GM19193 (cell line): ENCODE data around the gene ZDHHC4.

Experiments used
- POLR2A ChIP-seq: IDR thresholded peaks from 4 replicates; pipeline ENCODE4 v1.6.1; 2011; ENCODE audit not compliant: insufficient read depth, insufficient read length; ENCODE audit errors: extremely low read depth

The ZDHHC4 gene

DNA sequence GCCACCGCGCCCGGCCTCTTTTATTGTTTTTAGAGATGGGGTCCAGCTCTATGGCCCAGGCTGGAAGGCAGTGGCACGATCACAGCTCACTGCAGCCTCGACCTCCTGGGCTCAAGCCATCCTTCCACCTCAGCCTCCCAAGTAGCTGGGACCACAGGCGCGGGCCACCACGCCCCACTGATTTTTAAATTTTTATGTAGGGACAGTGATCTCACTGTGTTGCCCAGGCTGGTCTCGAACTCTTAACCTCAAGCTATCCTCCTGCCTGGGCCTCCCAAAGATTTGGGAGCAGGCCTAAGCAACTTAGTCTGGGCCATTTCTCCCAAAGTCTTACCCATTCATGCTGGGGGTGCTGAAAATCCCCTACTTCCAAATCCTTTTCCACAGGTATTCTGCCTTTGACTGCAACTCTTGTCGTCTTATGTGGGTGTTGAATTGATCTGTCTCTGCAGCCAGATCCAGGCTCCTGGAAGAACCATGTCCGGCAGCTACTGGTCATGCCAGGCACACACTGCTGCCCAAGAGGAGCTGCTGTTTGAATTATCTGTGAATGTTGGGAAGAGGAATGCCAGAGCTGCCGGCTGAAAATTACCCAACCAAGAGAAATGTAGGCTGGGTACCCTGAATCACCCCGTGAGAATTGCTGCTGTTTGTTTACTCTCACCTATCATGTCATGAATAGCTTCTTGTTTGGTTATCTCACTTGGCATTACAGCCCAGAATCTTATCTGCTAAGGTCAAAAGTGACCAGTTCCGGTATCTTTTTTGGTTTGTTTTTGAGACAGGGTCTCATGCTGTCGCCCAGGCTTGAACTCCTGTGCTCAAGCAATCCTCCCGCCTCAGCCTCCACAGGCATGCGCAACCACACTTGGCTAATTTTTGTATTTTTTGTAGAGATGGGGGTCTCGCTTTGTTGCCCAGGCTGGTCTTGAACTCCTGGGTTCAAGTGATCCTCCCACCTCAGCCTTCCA, 1.1 kb downstream of the ZDHHC4 start:
- TF ChIP-seq POLR2A: no peak

DNA sequence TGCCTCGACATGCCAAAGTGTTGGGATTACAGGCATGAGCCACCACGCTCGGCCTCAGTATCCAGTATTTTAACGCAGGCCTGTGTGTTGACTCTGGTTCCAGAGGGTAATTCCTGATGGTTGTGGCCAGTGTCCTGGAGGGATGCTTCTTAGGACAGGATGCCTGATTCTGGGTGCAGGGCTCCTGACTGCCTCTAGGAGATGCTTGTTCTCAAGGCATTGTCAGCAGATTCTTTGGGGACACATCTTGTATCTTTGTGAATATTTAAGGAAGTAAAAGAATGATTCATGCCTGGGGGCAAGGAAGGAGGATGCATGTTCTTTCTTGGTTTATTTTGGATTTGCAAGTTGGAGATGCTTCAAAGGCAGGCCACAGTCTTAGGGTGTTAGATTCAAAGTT, 2.2 kb downstream of the ZDHHC4 start:
- TF ChIP-seq POLR2A: no peak

DNA sequence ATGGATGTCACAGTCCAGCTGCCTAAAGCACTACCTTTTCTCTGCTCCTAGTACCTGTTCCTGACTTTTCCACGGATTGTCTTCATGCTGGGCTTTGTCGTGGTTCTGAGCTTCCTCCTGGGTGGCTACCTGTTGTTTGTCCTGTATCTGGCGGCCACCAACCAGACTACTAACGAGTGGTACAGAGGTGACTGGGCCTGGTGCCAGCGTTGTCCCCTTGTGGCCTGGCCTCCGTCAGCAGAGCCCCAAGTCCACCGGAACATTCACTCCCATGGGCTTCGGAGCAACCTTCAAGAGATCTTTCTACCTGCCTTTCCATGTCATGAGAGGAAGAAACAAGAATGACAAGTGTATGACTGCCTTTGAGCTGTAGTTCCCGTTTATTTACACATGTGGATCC, 11.3 kb downstream of the ZDHHC4 start:
- no peak for TF ChIP-seq POLR2A

DNA sequence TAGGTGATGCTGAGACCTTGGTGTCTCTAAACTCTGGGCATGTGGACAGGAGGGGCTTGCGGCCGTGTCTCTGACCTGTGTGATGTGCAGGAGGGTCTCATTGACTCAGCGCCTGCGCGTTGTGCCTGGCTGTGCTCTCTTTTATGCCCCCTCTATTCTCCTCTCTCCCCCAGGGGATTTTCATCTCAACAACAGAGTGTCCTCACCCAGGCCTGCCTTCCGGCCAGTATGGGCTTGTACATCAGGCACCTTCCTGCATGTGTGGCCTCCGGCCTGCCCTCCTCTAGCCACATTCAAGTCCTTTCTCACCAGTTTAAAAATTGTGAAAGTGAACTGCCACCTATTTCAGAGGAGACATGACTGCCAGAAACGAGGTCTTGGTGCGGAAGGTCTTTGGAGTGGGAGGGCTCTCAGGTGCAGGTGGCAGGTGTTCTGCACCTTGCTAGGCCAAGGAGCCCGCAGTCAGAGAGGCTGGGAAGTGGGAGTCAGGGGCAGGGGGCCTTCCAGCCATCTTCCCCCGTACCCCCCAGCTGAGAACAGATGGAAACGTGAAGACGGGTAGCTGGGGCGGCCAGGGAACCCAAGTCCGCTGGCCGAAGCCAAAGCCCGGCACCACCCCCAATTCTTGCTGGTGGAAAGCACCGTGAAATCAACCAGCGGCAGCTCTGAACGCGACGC, 12.0 kb downstream of the ZDHHC4 start:
- no peak for TF ChIP-seq POLR2A

DNA sequence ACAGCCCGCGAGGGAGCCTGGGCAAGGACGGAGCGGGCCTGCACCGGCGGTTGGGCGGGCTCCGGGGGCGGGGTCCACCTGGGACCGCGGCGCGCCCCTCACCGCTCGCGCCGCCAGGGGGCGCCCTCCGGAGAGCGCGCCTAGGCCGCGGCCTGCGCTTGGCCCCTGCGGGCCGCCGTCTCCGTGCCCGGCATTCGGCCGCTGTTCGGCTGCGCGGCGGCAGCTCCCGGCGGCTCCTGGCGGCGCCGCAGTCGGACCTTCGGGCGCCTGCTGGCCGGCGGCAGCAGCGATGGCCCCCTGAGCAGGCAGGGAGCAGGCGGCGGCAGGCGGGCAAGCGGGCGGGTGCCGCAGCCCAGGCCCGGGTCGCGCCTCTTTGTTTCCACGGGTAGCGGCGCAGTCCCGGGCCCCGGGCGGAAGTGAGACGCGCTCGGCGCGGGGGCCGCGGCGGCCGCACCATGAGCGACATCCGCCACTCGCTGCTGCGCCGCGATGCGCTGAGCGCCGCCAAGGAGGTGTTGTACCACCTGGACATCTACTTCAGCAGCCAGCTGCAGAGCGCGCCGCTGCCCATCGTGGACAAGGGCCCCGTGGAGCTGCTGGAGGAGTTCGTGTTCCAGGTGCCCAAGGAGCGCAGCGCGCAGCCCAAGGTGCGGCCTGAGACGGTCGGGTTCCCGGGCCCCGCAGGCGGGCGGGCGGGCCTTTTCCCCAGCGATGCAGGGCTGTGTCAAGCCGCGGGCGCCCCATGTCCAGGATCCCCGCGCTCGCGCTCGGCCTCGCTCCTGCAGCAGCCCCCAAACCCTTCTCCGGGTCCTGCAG, 12.8 kb downstream of the ZDHHC4 start, which contains the start of gene INTS15:
INTS15 (plus strand) TSS at position 193 of the 816 bp plus-strand sequence; CDS start at position 456, 263 bp downstream.
- TF ChIP-seq POLR2A: peak; percentile 93

DNA sequence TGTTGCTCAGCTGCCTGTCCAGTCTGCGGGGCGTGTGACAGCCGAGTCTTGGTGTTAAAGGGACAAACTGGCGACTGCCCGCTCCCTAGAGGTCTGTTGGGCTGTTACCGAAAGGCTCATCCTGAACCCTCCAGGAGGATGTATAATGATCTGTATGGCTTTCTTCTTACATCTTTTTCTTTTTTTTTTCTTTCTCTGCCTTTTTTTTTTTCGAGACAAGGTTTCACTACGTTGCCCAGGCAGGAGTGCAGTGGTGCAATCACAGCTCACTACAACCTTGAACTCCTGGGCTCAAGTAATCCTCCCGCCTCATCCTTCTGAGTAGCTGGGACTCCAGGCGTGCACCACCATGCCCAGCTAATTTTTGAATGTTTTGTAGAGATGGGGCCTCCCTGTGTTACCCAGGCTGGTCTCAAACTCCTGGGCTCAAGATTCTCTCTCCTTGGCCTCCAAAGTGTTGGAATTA, 13.4 kb downstream of the ZDHHC4 start:
- no peak for TF ChIP-seq POLR2A

DNA sequence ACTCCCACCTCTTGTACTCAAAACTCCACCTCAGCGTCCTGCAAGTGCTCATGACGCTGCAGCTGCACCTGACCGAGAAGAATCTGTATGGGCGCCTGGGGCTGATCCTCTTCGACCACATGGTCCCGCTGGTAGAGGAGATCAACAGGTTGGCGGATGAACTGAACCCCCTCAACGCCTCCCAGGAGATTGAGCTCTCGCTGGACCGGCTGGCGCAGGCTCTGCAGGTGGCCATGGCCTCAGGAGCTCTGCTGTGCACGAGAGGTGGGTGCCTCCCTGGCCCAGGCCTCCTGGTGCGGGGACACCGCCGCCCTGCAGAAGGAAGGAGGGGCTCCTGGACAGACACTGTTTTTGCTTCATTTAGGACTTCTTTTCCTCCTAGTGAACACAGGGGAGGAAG, 22.8 kb downstream of the ZDHHC4 start:
- TF ChIP-seq POLR2A: no peak

DNA sequence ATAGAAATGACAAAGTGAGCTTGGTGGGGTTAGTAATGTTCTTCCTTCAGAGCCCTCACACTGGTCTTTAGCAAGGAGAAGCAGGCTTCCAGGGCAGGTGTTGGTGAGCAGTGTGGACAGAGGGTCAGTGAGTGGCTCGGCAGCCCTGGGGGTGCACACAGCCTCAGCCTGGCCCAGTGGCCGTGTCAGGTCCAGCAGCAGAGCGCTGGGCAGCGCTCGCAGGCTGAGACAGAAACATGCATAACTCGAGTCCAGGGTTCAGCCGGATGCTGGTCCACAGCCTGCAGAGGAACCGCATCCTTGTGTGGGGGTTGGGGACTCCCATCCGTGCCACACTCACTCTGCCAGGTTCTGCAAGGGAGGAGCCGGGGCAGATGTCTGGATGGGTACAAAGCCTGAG, 27.2 kb downstream of the ZDHHC4 start:
- TF ChIP-seq POLR2A: no peak

DNA sequence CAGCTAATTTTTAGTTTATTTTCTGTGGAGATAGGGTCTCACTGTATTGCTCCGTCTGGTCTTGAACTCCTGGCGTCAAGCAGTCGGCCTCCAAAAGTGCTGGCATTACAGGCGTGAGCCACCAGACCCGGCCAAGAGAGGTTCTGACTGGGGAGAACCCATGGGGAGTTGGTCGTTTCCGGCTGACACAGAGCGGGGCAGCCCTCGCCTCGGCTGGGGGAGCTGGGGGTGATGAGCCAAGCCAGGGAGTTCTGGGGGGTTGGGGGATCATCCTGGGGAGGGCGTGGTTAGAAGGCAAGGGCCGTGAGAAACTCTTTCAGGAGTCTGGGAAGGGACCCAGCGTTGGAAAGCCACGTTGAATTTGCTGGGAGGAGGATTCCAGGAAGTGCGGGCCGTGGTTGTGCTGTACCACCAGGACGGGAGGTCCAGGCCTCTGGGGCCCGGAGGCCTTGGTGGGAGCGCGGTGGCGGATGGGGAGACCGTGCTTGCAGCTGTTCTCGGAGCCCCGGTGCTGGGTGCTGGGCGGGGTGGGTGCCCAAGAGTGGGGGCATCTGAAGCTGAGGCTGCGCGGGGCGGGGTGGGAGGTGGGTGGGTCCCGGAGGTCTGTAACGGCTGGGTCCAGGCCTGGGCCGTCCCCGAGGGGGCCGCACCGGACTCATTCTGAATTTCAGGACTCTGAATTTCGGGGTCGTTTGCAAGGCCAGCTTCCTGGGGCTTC, 29.8 kb downstream of the ZDHHC4 start:
- no peak for TF ChIP-seq POLR2A

DNA sequence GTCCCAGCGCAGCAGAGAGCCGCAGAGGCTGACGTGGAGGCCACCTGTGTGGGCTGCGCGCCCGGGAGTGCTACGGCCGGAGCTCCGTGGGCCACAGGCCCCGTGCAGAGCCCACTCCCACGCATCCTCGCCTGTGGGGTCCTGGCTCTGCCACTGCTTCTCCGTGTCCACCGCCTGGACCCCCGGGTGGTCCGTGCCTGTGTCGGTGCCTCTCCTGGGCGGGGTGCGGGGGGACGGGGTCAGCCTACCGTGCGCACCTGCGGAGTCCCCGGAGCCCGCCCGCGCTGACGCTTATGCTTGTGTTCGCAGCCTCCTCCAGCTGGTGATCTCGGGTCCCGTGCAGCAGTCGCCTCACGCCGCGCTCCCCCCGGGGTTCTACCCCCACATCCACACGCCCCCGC, 30.4 kb downstream of the ZDHHC4 start:
- TF ChIP-seq POLR2A: no peak

DNA sequence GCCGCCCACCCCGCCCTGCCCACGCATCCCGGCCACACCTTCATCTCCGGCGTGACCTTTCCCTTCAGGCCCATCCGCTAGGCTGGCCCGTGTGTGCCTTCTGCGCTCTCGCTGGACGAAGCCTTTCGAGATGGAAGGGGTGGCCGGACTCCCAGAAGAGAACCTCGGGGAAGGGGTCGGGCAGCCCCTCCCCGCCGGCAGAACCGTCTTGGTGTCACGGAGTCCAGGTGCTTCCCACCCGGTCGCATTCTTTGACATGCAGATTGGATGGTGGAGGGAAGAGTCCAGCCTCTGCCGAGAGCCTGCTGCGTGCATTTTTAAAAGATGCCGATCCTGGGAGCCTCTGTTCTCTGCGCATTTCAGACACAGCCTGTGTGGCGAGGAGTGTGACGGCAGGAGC, 30.8 kb downstream of the ZDHHC4 start:
- no peak for TF ChIP-seq POLR2A

DNA sequence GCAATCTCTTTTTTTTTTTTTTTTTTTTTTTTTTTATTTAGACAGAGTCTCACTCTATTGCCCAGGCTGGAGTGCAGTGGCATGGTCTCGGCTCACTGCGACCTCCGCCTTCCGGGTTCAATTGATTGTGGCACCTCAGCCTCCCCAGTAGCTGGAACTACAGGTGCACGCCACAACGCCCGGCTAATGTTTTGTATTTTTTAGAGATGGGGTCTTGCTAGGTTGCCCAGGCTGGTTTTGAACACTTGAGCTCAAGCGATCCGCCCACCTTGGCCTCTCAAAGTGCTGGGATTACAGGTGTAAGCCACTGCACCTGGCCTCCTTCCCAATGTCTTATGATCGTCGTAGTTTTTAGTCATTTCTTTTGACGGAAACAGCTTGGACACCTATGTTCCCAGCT, 31.5 kb downstream of the ZDHHC4 start:
- TF ChIP-seq POLR2A: no peak

DNA sequence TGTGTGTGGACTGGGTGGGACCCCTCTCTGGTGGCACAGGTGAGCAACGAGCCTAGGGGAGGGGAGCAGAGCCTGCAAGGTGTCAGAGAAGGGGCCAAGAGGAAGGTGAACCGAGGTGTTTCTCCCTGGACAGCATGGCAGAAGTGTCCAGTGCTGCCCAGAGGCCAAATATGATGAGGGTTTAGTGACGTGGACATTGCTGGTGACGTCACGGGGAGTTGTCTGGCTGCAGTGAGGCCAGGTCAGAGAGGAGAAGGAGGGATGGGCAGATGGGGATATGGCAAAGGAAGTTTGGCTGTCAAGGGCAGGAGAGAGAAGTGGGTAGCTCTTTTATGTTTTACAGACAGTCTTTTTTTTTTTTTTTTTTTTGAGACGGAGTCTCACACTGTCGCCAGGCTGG, 35.6 kb downstream of the ZDHHC4 start:
- no peak for TF ChIP-seq POLR2A

DNA sequence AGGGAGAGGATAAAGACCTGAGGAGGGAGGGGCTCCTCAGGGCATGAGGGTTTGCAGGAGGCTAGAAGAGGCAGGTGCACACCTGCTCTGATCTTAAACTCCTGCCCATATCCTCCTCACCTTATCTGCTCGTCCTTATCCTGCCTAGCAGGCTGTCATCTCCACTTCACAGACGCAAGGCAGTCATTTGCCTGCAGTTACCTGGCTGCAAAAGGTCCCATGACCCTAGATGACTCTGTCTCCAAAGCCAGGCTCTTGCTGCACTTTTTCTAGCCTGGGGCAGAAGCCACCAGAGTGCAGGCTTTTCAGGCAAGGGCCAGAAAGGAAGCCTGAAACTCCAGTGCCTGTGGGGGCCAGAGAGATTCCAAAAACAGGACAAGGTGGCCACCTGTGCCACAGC, 36.5 kb downstream of the ZDHHC4 start:
- TF ChIP-seq POLR2A: no peak

DNA sequence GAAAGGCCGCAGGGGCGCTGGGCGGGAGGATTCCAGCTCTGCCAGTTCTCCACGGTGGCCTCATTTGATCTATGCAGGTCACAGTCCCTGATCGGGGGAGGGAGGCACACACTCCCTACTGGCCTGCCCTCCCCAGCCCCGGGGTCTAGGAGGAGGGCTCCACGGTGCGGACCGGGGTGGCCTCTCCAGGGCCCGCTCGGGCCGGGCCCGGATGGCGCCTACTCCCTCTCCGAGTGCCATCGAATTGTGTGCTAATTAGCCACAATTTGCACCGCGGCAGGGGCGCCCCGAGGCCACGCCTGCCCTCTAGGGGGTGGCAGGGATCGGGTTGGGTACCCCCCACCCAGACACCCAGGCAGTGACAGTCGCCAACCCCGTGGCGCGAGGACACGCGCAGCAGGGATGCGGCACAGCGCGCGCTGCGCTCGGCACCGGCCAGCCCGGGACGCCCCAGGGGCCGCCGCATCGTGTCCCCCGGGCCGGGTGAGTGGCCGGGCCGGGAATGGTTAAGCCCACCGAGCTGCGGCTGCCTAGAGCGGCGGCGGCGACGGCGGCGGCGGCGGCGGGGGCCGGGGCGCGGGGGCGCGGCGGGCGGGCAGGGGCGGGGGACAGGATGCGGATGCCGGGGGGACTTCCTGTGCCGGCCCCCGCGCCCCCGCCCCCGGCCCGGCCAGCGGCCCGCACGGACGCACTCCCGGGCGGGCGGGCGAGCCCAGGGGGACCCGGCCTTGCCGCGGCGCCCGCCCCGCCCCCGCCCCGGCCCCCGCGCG, 37.9 kb downstream of the ZDHHC4 start, which contains the start of gene ZNF853:
ZNF853 (plus strand) TSS at position 658 of the 770 bp plus-strand sequence. CDS start 565 bp downstream, outside the sequence.
- no peak for TF ChIP-seq POLR2A
